NCI-H345 treated with DMSO at 0.1 percent for 48 hours (cell line): ENCODE measurements around the gene HMCN1.

Source experiments
- DNase-seq: peaks from one replicate; lab custom pipeline; 2025; ENCODE audit not compliant: unreplicated experiment; lab: John Stamatoyannopoulos, UW

Gene HMCN1

GRCh38 chr1:185895208-185895900, 161.2 kb downstream of the HMCN1 start:
- no peak for DNase-seq

- no peak for DNase-seq
These were observed 162.7 kb downstream of the HMCN1 start for GRCh38 chr1:185896863-185897262.

GRCh38 chr1:185906186-185906585, 172.0 kb downstream of the HMCN1 start:
- DNase-seq: no peak

GRCh38 chr1:185907246-185907645, 173.1 kb downstream of the HMCN1 start:
- DNase-seq: no peak

- no peak for DNase-seq
These were observed 177.8 kb downstream of the HMCN1 start for GRCh38 chr1:185911978-185912377.

- DNase-seq: no peak
These were observed 178.3 kb downstream of the HMCN1 start for GRCh38 chr1:185912504-185912903.

- no peak for DNase-seq
These were observed 179.9 kb downstream of the HMCN1 start for GRCh38 chr1:185914089-185914488.

- no peak for DNase-seq
These were observed 182.7 kb downstream of the HMCN1 start for GRCh38 chr1:185916861-185917260.

- DNase-seq: no peak
These were observed 183.5 kb downstream of the HMCN1 start for GRCh38 chr1:185917646-185918045.

GRCh38 chr1:185920602-185921001, 186.4 kb downstream of the HMCN1 start:
- no peak for DNase-seq

- DNase-seq: no peak
These were observed 187.4 kb downstream of the HMCN1 start for GRCh38 chr1:185921636-185922035.

- DNase-seq: peak; percentile 4
These were observed 192.4 kb downstream of the HMCN1 start for GRCh38 chr1:185926588-185926987.

- no peak for DNase-seq
These were observed 195.6 kb downstream of the HMCN1 start for GRCh38 chr1:185929776-185930175.

- no peak for DNase-seq
These were observed 197.2 kb downstream of the HMCN1 start for GRCh38 chr1:185931438-185931837.

GRCh38 chr1:185933580-185933979, 199.4 kb downstream of the HMCN1 start:
- DNase-seq: no peak

GRCh38 chr1:185934476-185935189, 200.4 kb downstream of the HMCN1 start:
- no peak for DNase-seq

- DNase-seq: no peak
These were observed 201.2 kb downstream of the HMCN1 start for GRCh38 chr1:185935360-185935759.

- DNase-seq: no peak
These were observed 202.4 kb downstream of the HMCN1 start for GRCh38 chr1:185936641-185937040.

GRCh38 chr1:185938396-185938795, 204.2 kb downstream of the HMCN1 start:
- no peak for DNase-seq

GRCh38 chr1:185939142-185939541, 205.0 kb downstream of the HMCN1 start:
- no peak for DNase-seq

- DNase-seq: no peak
These were observed 208.8 kb downstream of the HMCN1 start for GRCh38 chr1:185942961-185943360.

- no peak for DNase-seq
These were observed 222.7 kb downstream of the HMCN1 start for GRCh38 chr1:185956881-185957280.
